OCI-LY1 (cell line): ENCODE data around the gene METTL9.

Source experiments
- CTCF ChIP-seq: fragments of 200-600 bp; sonication (generic), shearing (Covaris generic); IDR thresholded peaks from 2 replicates; pipeline ENCODE4 v1.5.1; 2017; ENCODE audit warnings: mild to moderate bottlenecking, antibody characterized with exemption, low read length, moderate library complexity, mixed read lengths
- EZH2 ChIP-seq: fragments of 200-600 bp; sonication (generic), shearing (Covaris generic); IDR thresholded peaks from 2 replicates; pipeline ENCODE4 v1.8.0; 2017; ENCODE audit warnings: borderline replicate concordance, mixed run types, mild to moderate bottlenecking, antibody characterized with exemption, low read length, moderate library complexity, mixed read lengths

DNA sequence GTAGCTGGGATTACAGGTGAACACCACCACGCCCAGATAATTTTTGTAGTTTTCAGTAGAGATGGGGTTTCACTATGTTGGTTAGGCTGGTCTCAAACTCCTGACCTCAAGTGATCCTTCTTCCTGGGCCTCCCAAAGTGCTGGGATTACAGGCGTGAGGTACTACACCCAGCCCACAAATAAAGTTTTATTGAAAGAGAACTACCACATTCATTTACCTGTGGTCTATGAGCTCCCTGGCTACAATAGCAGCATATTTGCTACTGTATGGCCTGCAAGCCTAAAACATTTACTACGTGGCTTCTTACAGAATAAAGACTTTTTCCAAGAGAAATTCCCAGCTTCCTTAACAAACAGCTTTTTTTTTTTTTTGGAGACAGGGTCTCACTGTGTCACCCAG is 3.4 kb downstream of the METTL9 start:
- TF ChIP-seq CTCF (no peak), EZH2 (no peak)
